GM18505 (cell line): ENCODE data around the gene GSG1L.

Source experiments
- ATAC-seq: cut with Tn5 transposase; IDR thresholded peaks from one replicate; pipeline ENCODE4 v1.9.1; 2021; ENCODE audit not compliant: unreplicated experiment
- POLR2A ChIP-seq: IDR thresholded peaks from 4 replicates; pipeline ENCODE4 v1.6.1; 2011; ENCODE audit warnings: borderline replicate concordance; ENCODE audit not compliant: insufficient read depth, insufficient read length; ENCODE audit errors: extremely low read depth

Gene GSG1L

DNA sequence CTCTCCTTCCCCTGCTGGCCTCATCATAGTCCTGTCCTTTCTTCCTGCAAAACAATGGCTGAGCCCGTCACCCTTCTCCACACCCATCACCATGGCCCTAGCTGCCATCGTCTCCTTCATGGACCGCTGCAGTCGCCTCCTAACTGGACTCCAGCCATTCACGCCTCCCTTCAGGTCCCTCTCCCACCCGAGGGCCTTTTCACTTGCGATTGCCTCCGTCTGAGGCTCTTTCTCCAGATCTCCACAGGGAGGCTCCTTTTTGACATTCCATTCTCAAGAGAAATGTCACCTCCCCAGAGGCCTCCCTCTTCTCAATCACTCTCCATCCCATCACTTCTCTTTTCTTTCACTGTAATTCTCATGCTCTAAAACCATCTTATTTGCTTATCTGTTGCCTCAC, 23.5 kb downstream of the GSG1L start:
- no peak for TF ChIP-seq POLR2A
- ATAC-seq, result no peak

DNA sequence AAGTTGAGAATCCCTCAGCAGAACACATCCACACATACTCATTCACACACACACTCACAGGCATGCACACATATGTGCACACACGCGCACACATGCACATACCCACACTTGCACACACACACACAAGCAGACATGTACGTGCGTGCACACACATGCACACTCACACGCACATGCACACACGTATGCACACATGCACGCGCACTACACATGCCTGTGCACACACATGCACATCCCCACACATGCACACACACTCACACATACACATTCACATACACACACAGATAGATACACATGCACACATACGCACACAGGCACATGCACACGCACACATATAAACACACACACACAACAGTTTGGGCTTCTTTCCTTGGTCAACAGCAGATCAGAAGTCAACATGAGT, 24.0 kb downstream of the GSG1L start:
- no peak for ATAC-seq
- TF ChIP-seq POLR2A, result no peak

DNA sequence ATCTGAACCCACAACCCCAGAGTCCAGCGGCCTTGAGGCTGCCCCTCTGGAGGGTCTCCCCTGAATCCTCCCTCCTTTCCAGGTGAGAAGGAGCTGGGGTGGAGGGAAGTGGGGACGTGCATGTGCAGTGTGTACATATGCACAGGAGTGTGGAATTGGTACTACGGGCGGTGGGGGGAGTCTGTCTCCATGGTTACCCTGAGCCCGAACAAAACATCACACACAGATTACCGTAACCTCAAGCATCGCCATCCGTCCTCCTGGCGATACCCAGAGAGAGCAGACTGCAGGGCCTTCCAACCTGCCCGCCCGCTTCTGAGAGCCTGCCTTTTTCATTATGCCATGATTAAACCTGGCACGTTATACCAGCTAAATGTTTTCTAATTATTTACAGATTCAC, 25.1 kb downstream of the GSG1L start:
- ATAC-seq, result no peak
- TF ChIP-seq POLR2A, result no peak

DNA sequence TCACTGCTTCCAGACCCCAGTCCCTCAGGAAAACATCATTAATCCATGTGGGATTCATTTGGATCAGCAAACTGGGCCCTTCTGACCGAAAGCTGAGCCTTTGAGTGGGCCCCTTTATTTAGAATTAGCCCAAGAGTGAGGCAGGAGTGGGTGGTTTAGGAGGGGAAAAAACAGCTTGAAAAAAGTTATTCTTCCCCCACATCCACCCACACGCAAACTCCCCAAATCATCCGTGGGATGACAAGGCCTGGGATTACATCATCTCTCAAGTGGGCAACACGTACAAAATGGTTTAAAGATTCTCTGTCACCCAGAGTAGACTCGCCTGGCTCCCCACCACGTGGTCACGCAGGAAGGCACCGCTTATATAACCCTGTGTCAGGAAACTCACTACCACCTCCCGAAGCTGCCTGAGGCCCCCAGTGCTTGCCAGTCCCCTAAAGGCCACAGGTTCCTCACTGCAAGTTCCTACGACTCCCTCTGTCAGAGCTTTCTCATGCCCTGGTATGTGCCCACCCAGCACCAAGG, 27.6 kb downstream of the GSG1L start:
- TF ChIP-seq POLR2A, result no peak
- ATAC-seq, result no peak

DNA sequence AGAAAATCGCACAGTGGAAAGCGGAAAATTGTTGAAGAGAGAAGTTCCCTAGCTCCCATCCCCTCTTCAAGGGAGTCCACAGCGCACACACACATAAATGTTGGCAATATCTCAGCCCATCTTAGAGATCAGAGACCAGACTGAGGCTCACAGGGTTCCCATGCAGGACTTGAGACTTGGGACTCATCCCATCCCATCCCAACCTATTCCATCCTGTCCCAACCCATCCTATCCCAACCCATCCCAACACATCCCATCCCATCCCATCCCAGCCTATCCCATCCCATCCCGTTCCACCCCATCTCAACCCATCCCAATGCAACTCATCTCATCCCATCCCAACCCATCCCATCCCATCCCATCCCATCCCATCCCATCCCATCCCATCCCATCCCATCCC, 29.6 kb downstream of the GSG1L start:
- no peak for ATAC-seq
- no peak for TF ChIP-seq POLR2A

DNA sequence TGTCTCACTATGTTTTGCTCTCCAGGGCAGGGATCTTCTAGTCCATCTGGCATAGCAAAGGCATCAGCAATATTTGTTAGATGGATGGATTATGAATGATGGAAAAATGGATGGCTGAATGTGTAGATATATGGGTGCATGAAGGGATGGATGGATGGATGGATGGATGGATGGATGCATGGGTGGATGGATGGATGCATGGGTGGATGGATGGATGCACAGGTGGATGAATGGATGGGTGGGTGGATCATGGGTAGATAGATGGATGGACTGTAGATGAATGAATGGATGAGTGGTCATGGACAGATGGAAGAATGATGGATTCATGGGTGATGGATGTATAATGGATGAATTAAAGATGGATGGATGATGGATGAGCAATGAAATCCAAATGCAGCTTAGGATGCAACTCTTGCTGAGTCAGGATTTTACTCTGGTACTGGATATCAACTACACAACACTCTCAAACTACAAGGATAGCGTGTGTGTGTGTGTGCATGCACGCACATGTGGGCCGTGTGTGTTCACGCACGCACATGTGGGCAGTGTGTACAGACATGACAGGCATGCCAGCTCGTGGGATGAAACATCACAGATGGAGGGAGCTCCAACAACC, 34.0 kb downstream of the GSG1L start:
- no peak for TF ChIP-seq POLR2A
- ATAC-seq, result no peak

DNA sequence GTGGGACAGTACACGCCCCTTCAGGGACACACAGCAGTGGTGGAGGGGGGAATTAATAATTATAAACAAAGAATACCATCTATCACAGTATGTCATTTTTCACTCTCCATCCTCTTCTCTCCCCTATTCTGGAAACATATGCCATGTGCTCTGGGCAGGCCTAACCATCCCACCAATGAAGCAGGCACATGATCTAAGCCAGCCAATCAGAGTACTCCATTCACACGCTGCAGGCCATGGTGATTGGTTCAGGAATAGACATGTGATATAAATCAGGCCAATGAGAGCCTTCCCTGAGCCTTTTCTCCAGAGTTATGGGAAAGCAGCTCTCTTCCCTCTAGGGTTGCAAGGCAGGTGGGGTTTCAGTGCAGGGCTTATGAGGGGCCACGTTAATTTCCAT, 36.5 kb downstream of the GSG1L start:
- TF ChIP-seq POLR2A, result no peak
- ATAC-seq, result no peak

DNA sequence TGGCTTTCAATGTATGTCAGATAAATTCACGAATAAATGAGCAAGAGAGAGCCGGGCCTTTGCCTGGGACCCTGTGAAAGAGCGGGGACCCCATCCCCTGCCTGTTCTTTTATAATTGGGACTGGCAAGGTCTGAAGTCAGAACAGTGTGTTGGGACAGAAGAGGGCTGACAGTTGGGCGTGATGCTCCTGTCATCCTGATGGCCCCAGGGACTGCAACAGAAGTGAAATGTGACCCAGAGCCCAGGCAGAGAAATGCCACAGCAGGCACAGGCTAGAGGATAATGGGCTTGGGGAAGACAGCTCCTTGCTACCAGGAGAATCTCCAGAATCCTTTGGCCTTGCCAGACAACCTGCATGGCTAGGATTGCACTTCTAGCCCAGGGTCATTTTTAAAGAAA, 37.9 kb downstream of the GSG1L start:
- TF ChIP-seq POLR2A, result no peak
- no peak for ATAC-seq

DNA sequence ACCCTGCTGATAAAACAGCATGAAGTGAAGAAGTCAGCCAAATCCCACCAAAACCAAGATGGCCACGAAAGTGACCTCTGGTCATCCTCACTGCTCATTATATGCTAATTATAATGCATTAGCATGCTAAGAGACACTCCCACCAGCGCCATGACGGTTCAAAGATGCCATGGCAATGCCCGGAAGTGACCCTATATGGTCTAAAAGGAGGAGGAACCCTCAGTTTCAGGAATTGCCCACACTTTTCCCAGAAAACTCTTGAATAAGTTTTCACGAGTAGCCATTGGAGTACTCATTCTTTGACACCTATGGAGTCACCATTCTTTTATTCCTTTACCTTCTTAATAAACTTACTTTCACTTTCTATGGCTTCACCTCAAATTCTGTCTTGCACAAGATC, 44.3 kb downstream of the GSG1L start:
- no peak for TF ChIP-seq POLR2A
- no peak for ATAC-seq

DNA sequence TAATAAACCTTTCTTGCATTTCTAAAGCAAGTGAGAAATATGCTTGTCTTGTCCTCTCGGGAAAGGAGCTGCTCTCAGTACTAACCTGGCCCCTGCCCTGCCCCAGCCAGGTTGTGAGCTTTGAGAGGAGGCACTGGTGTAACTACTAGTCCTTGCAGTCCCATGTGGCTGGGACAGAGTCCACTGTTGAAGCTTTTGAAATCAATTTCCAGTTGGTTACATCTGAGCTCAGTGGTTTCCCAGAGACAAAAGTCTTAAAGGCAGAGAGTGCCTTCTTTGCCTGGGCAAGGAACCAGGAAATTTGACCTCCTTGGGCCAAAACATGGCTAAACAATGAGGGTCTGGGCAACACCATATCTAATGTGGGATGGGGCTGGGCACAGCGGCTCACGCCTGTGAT, 48.7 kb downstream of the GSG1L start:
- no peak for TF ChIP-seq POLR2A
- no peak for ATAC-seq

DNA sequence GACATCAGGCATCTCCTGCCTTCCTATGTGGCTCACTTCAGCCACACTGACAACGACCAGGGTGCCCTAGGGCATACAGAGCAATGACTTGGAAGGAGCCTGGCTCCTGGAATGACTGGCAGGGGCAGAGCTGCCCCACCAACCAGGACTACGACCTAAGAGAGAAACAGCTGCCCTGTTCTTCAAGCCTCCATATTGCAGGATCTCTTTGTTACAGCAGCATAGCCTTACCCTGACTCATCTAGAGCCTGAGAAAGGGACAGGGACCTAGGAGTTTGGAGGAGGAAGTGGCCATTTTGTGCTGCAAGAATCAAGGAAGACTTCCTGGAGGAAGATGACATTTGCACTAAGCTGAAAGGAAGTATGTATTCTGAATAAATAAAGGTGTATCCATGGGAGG, 49.6 kb downstream of the GSG1L start:
- ATAC-seq, result no peak
- no peak for TF ChIP-seq POLR2A

DNA sequence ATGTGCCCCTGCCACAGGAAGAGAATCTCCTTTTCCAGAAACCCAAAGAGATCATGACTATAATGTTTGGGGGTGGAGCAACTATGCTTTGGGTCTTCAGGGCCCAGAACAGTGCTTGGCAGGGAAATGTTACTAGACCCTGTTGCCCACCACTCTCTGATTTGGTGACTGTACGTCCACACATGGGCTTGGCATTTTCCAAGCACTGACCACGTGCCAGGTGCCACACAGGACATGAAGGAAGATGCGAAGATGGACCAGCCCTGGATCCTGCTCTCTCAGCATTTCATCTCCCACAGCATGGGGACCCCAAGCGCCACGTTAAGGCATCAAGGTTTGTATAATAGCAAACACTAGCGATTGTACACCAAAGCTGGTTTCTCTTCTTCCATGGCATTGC, 50.1 kb downstream of the GSG1L start:
- ATAC-seq, result no peak
- TF ChIP-seq POLR2A, result no peak

DNA sequence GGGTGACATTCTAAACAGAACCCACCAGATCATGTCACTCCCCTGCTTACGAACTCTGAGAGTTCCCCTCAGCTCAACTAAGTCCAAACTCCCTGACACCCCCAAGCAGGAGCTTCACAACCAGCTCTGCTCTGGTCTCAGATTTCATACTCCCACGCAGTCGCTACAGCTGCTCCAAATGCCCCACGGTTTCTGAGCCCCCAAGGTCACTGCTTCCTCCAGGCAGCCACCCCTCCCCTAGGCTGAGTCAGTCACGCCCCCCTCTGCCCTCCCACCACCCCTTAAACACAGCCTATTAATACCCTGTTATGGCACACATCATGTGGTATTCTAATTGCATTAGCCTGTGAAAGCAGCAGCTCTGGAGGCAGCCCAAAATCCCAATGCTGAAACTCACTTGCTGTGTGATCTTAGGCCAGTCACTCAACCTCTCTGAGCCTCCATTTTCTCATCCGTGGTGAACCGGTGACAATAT, 51.5 kb downstream of the GSG1L start:
- no peak for TF ChIP-seq POLR2A
- no peak for ATAC-seq

DNA sequence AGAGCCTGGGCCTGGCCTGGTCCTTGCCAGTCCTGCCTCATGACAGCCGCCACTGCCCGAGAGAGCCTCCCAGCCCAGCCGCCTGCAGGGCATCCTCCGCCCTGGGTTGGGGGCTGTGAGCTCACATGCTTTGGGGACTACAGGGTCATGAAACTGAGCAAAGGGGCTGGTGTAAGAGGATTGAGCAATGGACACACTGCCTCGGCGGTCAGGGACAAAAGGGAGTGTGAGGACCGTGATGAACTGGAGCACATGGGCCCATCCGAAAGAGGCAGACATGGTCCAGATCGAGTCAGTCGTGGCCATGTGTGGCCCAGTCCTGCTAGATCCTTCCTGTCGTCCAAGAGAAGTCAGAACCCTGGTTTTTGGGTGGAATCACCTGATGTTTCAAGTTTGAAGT, 52.3 kb downstream of the GSG1L start:
- ATAC-seq, result no peak
- TF ChIP-seq POLR2A, result no peak

DNA sequence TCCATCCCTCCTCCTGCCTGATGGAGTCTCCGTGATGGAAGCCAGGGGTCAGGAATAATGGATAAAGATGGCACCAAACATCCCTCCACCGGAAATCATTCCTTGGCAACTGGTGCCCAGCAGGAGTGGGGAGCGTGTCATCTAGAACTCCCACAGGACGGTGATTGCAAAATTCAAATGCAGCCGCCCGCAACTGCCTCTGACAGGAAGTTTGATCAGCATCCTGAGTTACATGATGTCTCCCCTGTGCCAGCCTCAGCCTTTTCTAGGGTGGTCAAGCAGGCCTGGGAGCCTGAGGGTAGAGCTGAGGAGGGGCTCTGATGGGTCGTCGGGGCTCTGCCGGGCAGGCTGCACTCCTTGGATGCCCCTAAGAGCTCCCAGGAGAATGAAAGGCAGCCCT, 52.8 kb downstream of the GSG1L start:
- ATAC-seq, result no peak
- no peak for TF ChIP-seq POLR2A

DNA sequence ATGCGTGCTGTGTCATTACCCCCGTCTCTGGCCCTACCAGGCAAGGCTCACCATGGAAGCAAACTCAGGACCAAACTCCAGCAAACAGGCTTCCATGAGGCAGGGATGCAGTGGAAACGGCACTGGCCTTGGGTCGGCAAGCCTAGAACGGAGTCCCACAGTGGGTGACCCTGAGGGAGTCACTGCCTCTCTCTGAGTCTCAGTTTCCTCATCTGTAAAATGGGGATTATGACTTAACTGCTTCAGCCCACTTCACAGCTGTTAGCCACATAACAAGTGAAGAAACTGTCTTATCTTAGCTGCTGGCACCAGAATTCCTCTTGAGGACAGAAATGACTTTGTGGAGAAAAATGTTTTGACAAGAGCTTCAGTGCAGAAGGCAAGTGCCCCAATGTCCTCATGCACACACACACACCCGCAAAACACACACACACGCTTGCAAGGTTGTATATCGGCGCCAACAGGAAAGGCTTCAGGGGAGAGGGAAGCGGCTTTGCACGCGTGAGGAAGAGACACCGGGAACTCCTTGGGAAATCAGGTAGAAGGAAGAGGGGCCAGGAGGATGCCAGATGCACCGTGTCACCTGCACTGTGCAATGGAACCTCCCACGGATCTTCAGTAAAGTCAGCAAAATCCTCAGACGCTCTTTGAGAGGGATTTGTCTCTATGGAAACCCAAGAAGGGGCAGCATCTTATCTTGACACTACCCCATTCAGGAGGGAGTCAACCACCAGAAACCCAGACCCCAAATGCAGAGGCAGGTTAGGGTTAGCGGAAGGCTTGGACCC, 53.7 kb downstream of the GSG1L start:
- TF ChIP-seq POLR2A, result no peak
- ATAC-seq, result no peak
